Lower lobe of right lung (tissue), 2 donors: Measurements from ENCODE around the gene CTCF. TPM values are rescaled to one million over a fixed set of nuclear protein-coding genes. Genes with fewer than 3 reads are reported as not detected.
A peak's percentile ranks its signal among the peaks of the same experiment; 100 is the strongest.

ENCODE experiments used
- ATAC-seq, 2 donors: fragments of 200-7000 bp; cut with Tn5 transposase; one replicate each; pipeline ENCODE4 v1.9.1; 2020 to 2022; ENCODE audit warnings: mild to moderate bottlenecking in 2 of 2, moderate library complexity in 2 of 2
- DNase-seq: peaks from one replicate; pipeline ENCODE4 v3.0.0-alpha.2; 2020
- H3K27ac ChIP-seq: fragments of 200-600 bp; one replicate; pipeline ENCODE4 v1.8.0; 2022
- H3K27me3 ChIP-seq: fragments of 200-600 bp; one replicate; pipeline ENCODE4 v1.8.0; 2022; ENCODE audit warnings: low read depth
- H3K36me3 ChIP-seq: fragments of 200-600 bp; one replicate; pipeline ENCODE4 v1.8.0; 2022; ENCODE audit warnings: mild to moderate bottlenecking
- H3K4me1 ChIP-seq: fragments of 200-600 bp; one replicate; pipeline ENCODE4 v1.8.0; 2022
- H3K4me3 ChIP-seq: fragments of 200-600 bp; one replicate; pipeline ENCODE4 v1.8.0; 2022; ENCODE audit warnings: mild to moderate bottlenecking
- H3K9me3 ChIP-seq: fragments of 200-600 bp; one replicate; pipeline ENCODE4 v1.8.0; 2022
- CTCF ChIP-seq: fragments of 200-600 bp; IDR thresholded peaks from one replicate; pipeline ENCODE4 v1.8.0; 2022; ENCODE audit warnings: antibody characterized with exemption, mild to moderate bottlenecking
- intact Hi-C: fragments of 100-400 bp; cut with DNase I; formaldehyde crosslinking; loops from one replicate; pipeline ENCODE4 v1.11.0; 2022
- total RNA-seq: library from RNA; stranded (reverse); fragmentation: NEBNext Ultra II Directional; extraction: Animal tissue kit (Norgen Biotek cat#: 25700); gene quantifications from one replicate; pipeline ENCODE4 v1.2.1, GENCODE V29; 2021
- donor health status: DM: no; HTN: yes; CAD: no; lungs with severe emphysema.

CTCF gene
- total RNA-seq, 1 donor from 2014 or later = 36.2 TPM

- Histone ChIP-seq H3K27ac (no peak overlapping the region), H3K36me3 (peaks cover 44% of the 10 kb centered on the region), H3K27me3 (no peaks in the 10 kb centered on the region), H3K4me3 (no peak overlapping the region), H3K4me1 (peaks cover 25% of the 10 kb centered on the region), H3K9me3 (no peaks in the 10 kb centered on the region)
- TF ChIP-seq CTCF = no peak
- intact Hi-C loops = no loop called here
- DNase-seq = no peak
- no peak for ATAC-seq
These were observed 9.1 kb downstream of the CTCF start for GRCh38 chr16:67571464-67571863.

- Histone ChIP-seq H3K9me3 (no peaks in the 10 kb centered on the region), H3K27me3 (no peaks in the 10 kb centered on the region), H3K27ac (no peak overlapping the region), H3K4me3 (no peak overlapping the region), H3K4me1 (peaks cover 25% of the 10 kb centered on the region), H3K36me3 (peaks cover 44% of the 10 kb centered on the region)
- intact Hi-C loops = no loop called here
- ATAC-seq = peak in 1 of 2 donors; percentile 65
- DNase-seq = no peak
- no peak for TF ChIP-seq CTCF
These were observed 9.7 kb downstream of the CTCF start for GRCh38 chr16:67571981-67572431.

GRCh38 chr16:67579686-67580085, 17.4 kb downstream of the CTCF start:
- DNase-seq = no peak
- Histone ChIP-seq H3K36me3 (peaks cover 18% of the 10 kb centered on the region), H3K4me1 (no peaks in the 10 kb centered on the region), H3K4me3 (no peak overlapping the region), H3K9me3 (no peaks in the 10 kb centered on the region), H3K27ac (no peak overlapping the region), H3K27me3 (no peaks in the 10 kb centered on the region)
- intact Hi-C loops = no loop called here
- no peak for ATAC-seq
- TF ChIP-seq CTCF = no peak

GRCh38 chr16:67580202-67580601, 17.9 kb downstream of the CTCF start:
- no peak overlapping the region for H3K27ac ChIP-seq
- ATAC-seq = no peak
- intact Hi-C loops = no loop called here

GRCh38 chr16:67593288-67593687, 31.0 kb downstream of the CTCF start:
- no peaks in the 10 kb centered on the region for H3K27me3 ChIP-seq
- no peak overlapping the region for H3K27ac ChIP-seq
- H3K36me3 ChIP-seq = peaks cover 10% of the 10 kb centered on the region
- H3K4me1 ChIP-seq = peaks cover 15% of the 10 kb centered on the region
- no peak overlapping the region for H3K4me3 ChIP-seq
- ATAC-seq = no peak
- no peak for TF ChIP-seq CTCF
- no peak for DNase-seq
- intact Hi-C loops = no loop called here
- H3K9me3 ChIP-seq = no peaks in the 10 kb centered on the region

More at GRCh38 chr16:67580202-67580601, 17.9 kb downstream of the CTCF start:
- DNase-seq = no peak
- H3K36me3 ChIP-seq = peaks cover 13% of the 10 kb centered on the region
- H3K27me3 ChIP-seq = no peaks in the 10 kb centered on the region
- H3K9me3 ChIP-seq = no peaks in the 10 kb centered on the region
- H3K4me1 ChIP-seq = no peaks in the 10 kb centered on the region
- no peak for TF ChIP-seq CTCF
- H3K4me3 ChIP-seq = no peak overlapping the region

GRCh38 chr16:67593701-67594100, 31.4 kb downstream of the CTCF start:
- no peaks in the 10 kb centered on the region for H3K9me3 ChIP-seq
- peaks cover 15% of the 10 kb centered on the region for H3K4me1 ChIP-seq
- no peaks in the 10 kb centered on the region for H3K27me3 ChIP-seq
- TF ChIP-seq CTCF = no peak
- no peak overlapping the region for H3K4me3 ChIP-seq
- intact Hi-C loops = no loop called here
- no peak overlapping the region for H3K27ac ChIP-seq
- DNase-seq (no peak), ATAC-seq (no peak)
- peaks cover 6% of the 10 kb centered on the region for H3K36me3 ChIP-seq
